ENCODE results near the gene CCKAR.

Gene CCKAR

DNA sequence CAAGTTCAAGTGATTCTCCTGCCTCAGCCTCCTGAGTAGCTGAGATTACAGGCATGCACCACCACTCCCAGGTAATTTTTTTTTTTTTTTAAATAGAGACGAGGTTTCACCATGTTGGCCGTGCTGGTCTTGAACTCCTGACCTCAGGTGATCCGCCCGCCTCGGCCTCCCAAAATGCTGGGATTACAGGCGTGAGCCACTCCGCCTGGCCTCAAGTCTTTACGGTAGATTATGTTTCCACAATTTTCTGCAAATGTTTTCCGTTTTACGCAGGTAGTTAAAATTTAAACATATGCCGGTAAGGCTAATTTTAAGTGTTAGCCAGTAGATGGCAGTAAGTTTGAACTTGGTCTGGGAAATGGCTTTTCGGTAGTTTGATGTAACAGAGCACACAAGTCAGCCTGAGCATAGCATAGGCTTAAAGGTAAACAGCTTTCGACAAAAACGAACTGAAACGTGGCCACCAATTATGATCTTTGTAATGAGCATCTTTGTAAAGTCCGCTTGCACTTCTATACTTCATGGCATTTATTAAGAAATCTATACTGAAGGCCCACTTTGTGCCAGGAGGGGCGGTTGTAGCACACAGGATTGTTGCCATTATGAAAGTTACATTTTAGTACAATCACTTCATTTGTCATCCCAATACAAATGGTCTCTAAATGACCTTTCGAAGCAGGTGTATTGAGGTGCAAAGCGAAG lies 31.1 kb downstream of the CCKAR start:
- WGBS (ENCODE audit: insufficient coverage), result 31% methylated on average over 16 of the region's 19 CpGs
- no peak overlapping the region for H3K27ac ChIP-seq (ENCODE audit: insufficient read depth in 1 of 2, low read depth in 1 of 2, low read length in 2 of 2, poor library complexity in 1 of 2, severe bottlenecking in 2 of 2)
- H3K4me3 ChIP-seq (ENCODE audit: control insufficient read depth in 1 of 7, extremely low read depth in 1 of 7, insufficient read depth in 4 of 7, low read depth in 2 of 7, low read length in 6 of 7), result peak overlapping the region in 2 of 7 experiments; percentile 17 to 39
- peaks cover 9 to 19% (median 16%) of the 10 kb centered on the region in 4 experiments for H3K4me1 ChIP-seq (ENCODE audit: control extremely low read depth in 1 of 4, control insufficient read depth in 4 of 4, insufficient read depth in 4 of 4, low read length in 3 of 4)
- no peaks in the 10 kb centered on the region for H3K9me3 ChIP-seq (ENCODE audit: control extremely low read depth in 1 of 5, control insufficient read depth in 4 of 5, insufficient read depth in 2 of 5, low read depth in 1 of 5, low read length in 4 of 5)
- POLR2A ChIA-PET, result interaction anchor here (0.7 kb wide), 1 partner anchor 20 kb away, joined by 3 read pairs; no protein-coding TSS in a partner anchor
- no peaks in the 10 kb centered on the region for H3K36me3 ChIP-seq (ENCODE audit: control insufficient read depth in 4 of 4, insufficient read depth in 4 of 4, low read length in 3 of 4)
- CTCF ChIA-PET, result interaction anchor here (0.9 to 3.1 kb wide), 8 partner anchors 12 to 560 kb away, joined by 3 to 16 read pairs (median 5); no protein-coding TSS in a partner anchor
- no peaks in the 10 kb centered on the region for H3K27me3 ChIP-seq (replicated peaks in 2 of 5; ENCODE audit: control insufficient read depth in 4 of 5, insufficient read depth in 5 of 5, low read length in 4 of 5)
- peak; percentile 60 to 79 (median 78) for DNase-seq

DNA sequence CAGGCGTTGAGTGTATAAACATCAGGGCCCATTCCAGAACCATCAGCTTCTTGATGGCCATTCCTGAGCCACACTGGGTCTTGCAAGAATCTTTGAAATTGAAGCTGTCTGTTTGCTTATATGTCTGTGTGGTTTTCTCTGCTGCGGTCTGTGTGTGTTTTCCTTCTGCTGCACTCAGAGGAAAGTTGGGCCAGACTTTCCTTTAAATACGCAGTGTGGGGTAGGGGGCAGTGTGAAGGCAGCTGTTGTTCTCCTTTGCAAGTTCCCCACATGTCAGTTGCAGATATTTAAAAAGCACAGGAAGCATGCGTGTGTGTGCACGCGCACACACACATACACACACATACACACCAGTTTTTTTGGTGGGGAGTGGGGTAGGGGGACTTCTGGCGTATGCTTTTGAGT lies 32.1 kb downstream of the CCKAR start:
- H3K4me3 ChIP-seq (ENCODE audit: control insufficient read depth in 1 of 7, extremely low read depth in 1 of 7, insufficient read depth in 4 of 7, low read depth in 2 of 7, low read length in 6 of 7), result peak overlapping the region in 3 of 7 experiments; percentile 41 to 47 (median 44)
- DNase-seq, result peak; percentile 61 to 93 (median 93)
- ChIA-PET POLR2A (interaction anchor here (0.6 kb wide), 1 partner anchor 397 kb away, joined by 4 read pairs; no protein-coding TSS in a partner anchor), CTCF (interaction anchor here (0.6 to 3.1 kb wide), 14 partner anchors 10 to 1353 kb away, joined by 3 to 16 read pairs (median 4); no protein-coding TSS in a partner anchor)
- no peaks in the 10 kb centered on the region for H3K27me3 ChIP-seq (replicated peaks in 2 of 5; ENCODE audit: control insufficient read depth in 4 of 5, insufficient read depth in 5 of 5, low read length in 4 of 5)
- no peak overlapping the region for H3K27ac ChIP-seq (ENCODE audit: insufficient read depth in 1 of 2, low read depth in 1 of 2, low read length in 2 of 2, poor library complexity in 1 of 2, severe bottlenecking in 2 of 2)
- H3K4me1 ChIP-seq (ENCODE audit: control extremely low read depth in 1 of 4, control insufficient read depth in 4 of 4, insufficient read depth in 4 of 4, low read length in 3 of 4), result peaks cover 9 to 21% (median 16%) of the 10 kb centered on the region in 4 experiments
- H3K36me3 ChIP-seq (ENCODE audit: control insufficient read depth in 4 of 4, insufficient read depth in 4 of 4, low read length in 3 of 4), result no peaks in the 10 kb centered on the region
- 10% methylated on average over 2 of the region's 7 CpGs for WGBS (ENCODE audit: insufficient coverage)
- no peaks in the 10 kb centered on the region for H3K9me3 ChIP-seq (ENCODE audit: control extremely low read depth in 1 of 5, control insufficient read depth in 4 of 5, insufficient read depth in 2 of 5, low read depth in 1 of 5, low read length in 4 of 5)

DNA sequence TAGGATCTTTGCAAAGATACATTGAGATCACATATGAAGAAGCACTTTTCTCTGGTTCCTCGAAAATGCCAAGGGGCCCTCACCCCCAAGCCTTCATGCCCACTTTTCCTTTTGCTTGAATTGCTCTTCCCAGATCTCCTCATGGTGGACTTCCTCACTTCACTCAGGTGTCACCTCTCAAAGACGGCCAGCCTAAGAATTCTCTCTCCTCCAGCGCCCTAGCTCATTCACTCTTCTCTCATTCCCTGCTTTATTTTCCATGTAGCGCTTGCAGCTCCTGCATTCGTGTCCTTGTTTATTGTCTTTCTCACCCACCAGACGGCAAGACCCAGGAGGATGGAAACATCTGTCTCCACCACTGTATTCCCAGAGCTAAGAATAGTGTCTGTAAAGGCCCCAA lies 32.9 kb downstream of the CCKAR start:
- H3K4me1 ChIP-seq (ENCODE audit: control extremely low read depth in 1 of 4, control insufficient read depth in 4 of 4, insufficient read depth in 4 of 4, low read length in 3 of 4), result peaks cover 9 to 28% (median 18%) of the 10 kb centered on the region in 4 experiments
- H3K36me3 ChIP-seq (ENCODE audit: control insufficient read depth in 4 of 4, insufficient read depth in 4 of 4, low read length in 3 of 4), result no peaks in the 10 kb centered on the region
- CTCF ChIA-PET, result interaction anchor here (1.1 to 3.1 kb wide), 8 partner anchors 16 to 553 kb away, joined by 3 to 16 read pairs (median 5); no protein-coding TSS in a partner anchor
- no peaks in the 10 kb centered on the region for H3K27me3 ChIP-seq (replicated peaks in 2 of 5; ENCODE audit: control insufficient read depth in 4 of 5, insufficient read depth in 5 of 5, low read length in 4 of 5)
- WGBS (ENCODE audit: insufficient coverage), result 73% methylated on average over 5 of the region's 6 CpGs
- POLR2A ChIA-PET, result no interaction called here
- peak overlapping the region in 1 of 7 experiments; percentile 47 for H3K4me3 ChIP-seq (ENCODE audit: control insufficient read depth in 1 of 7, extremely low read depth in 1 of 7, insufficient read depth in 4 of 7, low read depth in 2 of 7, low read length in 6 of 7)
- no peak overlapping the region for H3K27ac ChIP-seq (ENCODE audit: insufficient read depth in 1 of 2, low read depth in 1 of 2, low read length in 2 of 2, poor library complexity in 1 of 2, severe bottlenecking in 2 of 2)
- DNase-seq, result no peak
- H3K9me3 ChIP-seq (ENCODE audit: control extremely low read depth in 1 of 5, control insufficient read depth in 4 of 5, insufficient read depth in 2 of 5, low read depth in 1 of 5, low read length in 4 of 5), result no peaks in the 10 kb centered on the region

DNA sequence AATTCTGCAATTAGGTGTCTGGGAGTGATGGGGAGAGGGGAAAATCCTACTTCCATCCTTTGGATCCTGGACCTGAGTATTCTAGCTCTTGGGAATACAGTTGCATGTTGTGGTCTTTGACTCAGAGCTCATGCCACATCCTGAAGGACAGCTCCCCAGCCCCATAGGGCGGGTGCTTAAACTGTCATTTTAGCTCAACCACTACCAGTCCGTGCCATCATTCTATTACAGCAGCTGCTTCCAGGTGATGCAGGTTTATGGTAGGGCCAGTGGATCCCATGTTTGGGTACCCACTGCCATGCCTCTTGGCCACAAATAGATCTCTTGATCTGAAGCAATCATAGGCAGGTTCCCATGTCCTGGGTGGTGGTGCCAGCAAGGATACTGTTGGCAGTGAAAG lies 34.7 kb downstream of the CCKAR start:
- DNase-seq, result no peak
- ChIA-PET CTCF (interaction anchor here (1.4 kb wide), 1 partner anchor 16 kb away, joined by 3 read pairs; no protein-coding TSS in a partner anchor), POLR2A (no interaction called here)
- H3K27me3 ChIP-seq (replicated peaks in 2 of 5; ENCODE audit: control insufficient read depth in 4 of 5, insufficient read depth in 5 of 5, low read length in 4 of 5), result no peaks in the 10 kb centered on the region
- no peaks in the 10 kb centered on the region for H3K36me3 ChIP-seq (ENCODE audit: control insufficient read depth in 4 of 4, insufficient read depth in 4 of 4, low read length in 3 of 4)
- H3K9me3 ChIP-seq (ENCODE audit: control extremely low read depth in 1 of 5, control insufficient read depth in 4 of 5, insufficient read depth in 2 of 5, low read depth in 1 of 5, low read length in 4 of 5), result no peaks in the 10 kb centered on the region
- H3K4me1 ChIP-seq (ENCODE audit: control extremely low read depth in 1 of 4, control insufficient read depth in 4 of 4, insufficient read depth in 4 of 4, low read length in 3 of 4), result peaks cover 11 to 36% (median 23%) of the 10 kb centered on the region in 4 experiments
- H3K4me3 ChIP-seq (ENCODE audit: control insufficient read depth in 1 of 7, extremely low read depth in 1 of 7, insufficient read depth in 4 of 7, low read depth in 2 of 7, low read length in 6 of 7), result no peak overlapping the region
- H3K27ac ChIP-seq (ENCODE audit: insufficient read depth in 1 of 2, low read depth in 1 of 2, low read length in 2 of 2, poor library complexity in 1 of 2, severe bottlenecking in 2 of 2), result no peak overlapping the region
- WGBS (ENCODE audit: insufficient coverage), result 100% methylated on average over 2 of the region's 2 CpGs

DNA sequence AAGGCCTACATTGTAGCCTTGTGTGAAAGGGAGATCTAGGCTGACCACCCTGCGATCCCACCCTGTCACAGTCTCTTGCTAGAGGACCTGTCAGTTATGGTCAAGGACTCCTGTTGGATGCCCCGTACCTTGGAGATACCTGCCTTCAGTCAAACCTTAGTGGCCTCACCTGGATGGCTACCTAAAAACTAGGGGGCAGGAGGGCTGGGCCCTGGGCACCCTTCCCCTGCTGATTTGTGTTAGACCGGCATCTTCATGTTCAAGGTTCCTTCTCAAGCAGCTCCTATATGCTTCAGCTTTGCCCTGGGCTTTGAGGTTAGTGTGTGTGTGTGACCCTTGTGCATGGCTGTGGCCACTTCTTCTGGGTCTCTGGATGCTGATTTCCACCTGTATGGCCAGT lies 35.3 kb downstream of the CCKAR start:
- DNase-seq, result no peak
- ChIA-PET CTCF (interaction anchor here (1.4 kb wide), 1 partner anchor 16 kb away, joined by 3 read pairs; no protein-coding TSS in a partner anchor), POLR2A (no interaction called here)
- H3K36me3 ChIP-seq (ENCODE audit: control insufficient read depth in 4 of 4, insufficient read depth in 4 of 4, low read length in 3 of 4), result no peaks in the 10 kb centered on the region
- 92% methylated on average over 2 of the region's 3 CpGs for WGBS (ENCODE audit: insufficient coverage)
- H3K9me3 ChIP-seq (ENCODE audit: control extremely low read depth in 1 of 5, control insufficient read depth in 4 of 5, insufficient read depth in 2 of 5, low read depth in 1 of 5, low read length in 4 of 5), result no peaks in the 10 kb centered on the region
- no peaks in the 10 kb centered on the region for H3K27me3 ChIP-seq (replicated peaks in 2 of 5; ENCODE audit: control insufficient read depth in 4 of 5, insufficient read depth in 5 of 5, low read length in 4 of 5)
- H3K4me1 ChIP-seq (ENCODE audit: control extremely low read depth in 1 of 4, control insufficient read depth in 4 of 4, insufficient read depth in 4 of 4, low read length in 3 of 4), result peaks cover 11 to 36% (median 23%) of the 10 kb centered on the region in 4 experiments
- no peak overlapping the region for H3K27ac ChIP-seq (ENCODE audit: insufficient read depth in 1 of 2, low read depth in 1 of 2, low read length in 2 of 2, poor library complexity in 1 of 2, severe bottlenecking in 2 of 2)
- H3K4me3 ChIP-seq (ENCODE audit: control insufficient read depth in 1 of 7, extremely low read depth in 1 of 7, insufficient read depth in 4 of 7, low read depth in 2 of 7, low read length in 6 of 7), result no peak overlapping the region

DNA sequence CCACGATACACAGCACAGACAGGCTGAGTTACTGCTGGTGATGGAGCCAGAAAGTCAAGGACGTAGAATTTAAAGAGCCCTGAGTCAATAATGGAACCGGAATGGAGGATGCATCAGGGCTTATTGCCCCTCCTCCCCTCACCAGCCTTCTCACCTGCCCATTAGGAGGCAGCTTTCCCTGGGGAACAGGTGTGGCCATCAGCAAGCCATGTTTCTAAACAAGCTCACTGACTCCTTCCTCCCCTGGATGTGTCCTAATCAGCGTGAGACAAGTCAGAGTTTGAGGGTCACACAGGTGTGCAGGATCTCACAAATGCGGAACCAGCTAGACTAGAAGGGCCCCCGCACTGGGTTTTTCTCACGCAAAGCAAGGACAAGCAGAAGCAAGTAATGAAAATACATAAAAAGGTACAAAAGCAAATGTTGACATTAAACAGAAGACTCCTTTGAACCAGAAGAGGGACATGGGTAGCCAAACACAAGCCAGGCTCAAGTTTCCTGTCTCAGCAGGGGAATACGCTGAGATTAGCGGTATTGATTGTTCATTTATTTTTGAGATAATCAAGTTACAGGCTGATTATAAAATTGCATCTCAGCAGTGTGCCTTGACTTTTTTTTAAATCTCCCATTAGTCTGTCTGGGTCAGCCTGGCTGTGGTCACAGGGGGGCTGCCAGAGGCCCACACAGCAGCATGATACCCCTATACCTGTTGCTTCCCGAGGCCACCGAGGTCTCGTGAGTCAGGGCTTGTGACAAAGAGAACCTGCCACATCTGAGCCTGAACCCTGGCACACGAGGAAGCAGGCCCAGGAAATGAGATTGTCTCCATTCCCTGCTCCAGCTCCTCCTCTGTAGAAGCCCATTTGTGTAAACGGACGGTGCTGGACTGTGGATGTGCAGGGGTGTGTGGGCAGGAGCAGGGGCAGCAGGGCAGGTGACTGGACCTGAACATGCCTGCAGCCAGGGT lies 37.4 kb downstream of the CCKAR start:
- Histone ChIP-seq H3K27ac (ENCODE audit: insufficient read depth in 1 of 2, low read depth in 1 of 2, low read length in 2 of 2, poor library complexity in 1 of 2, severe bottlenecking in 2 of 2) (no peak overlapping the region), H3K36me3 (ENCODE audit: control insufficient read depth in 4 of 4, insufficient read depth in 4 of 4, low read length in 3 of 4) (no peaks in the 10 kb centered on the region), H3K27me3 (replicated peaks in 2 of 5; ENCODE audit: control insufficient read depth in 4 of 5, insufficient read depth in 5 of 5, low read length in 4 of 5) (no peaks in the 10 kb centered on the region), H3K4me3 (ENCODE audit: control insufficient read depth in 1 of 7, extremely low read depth in 1 of 7, insufficient read depth in 4 of 7, low read depth in 2 of 7, low read length in 6 of 7) (peak overlapping the region in 2 of 7 experiments; percentile 41 to 50), H3K9me3 (ENCODE audit: control extremely low read depth in 1 of 5, control insufficient read depth in 4 of 5, insufficient read depth in 2 of 5, low read depth in 1 of 5, low read length in 4 of 5) (no peaks in the 10 kb centered on the region), H3K4me1 (ENCODE audit: control extremely low read depth in 1 of 4, control insufficient read depth in 4 of 4, insufficient read depth in 4 of 4, low read length in 3 of 4) (peaks cover 7 to 26% (median 15%) of the 10 kb centered on the region in 4 experiments)
- ChIA-PET POLR2A (no interaction called here), CTCF (no interaction called here)
- no peak for DNase-seq
- 86% methylated on average over 9 of the region's 15 CpGs for WGBS (ENCODE audit: insufficient coverage)

Data from common myeloid progenitor, CD34-positive (primary cell).